NOMO-1 treated with dmso at 0.1 percent for 144 hours (cell line): Measurements from ENCODE around the gene TNPO2.
"Not testable (repeated sequence)": the region's sequence is repeated elsewhere in the genome, so short reads cannot be mapped to it uniquely, and the experiment has no call there.

Source experiments
- DNase-seq: peaks from one replicate; lab custom pipeline; 2025; ENCODE audit not compliant: unreplicated experiment; lab: John Stamatoyannopoulos, UW

TNPO2 gene

DNA sequence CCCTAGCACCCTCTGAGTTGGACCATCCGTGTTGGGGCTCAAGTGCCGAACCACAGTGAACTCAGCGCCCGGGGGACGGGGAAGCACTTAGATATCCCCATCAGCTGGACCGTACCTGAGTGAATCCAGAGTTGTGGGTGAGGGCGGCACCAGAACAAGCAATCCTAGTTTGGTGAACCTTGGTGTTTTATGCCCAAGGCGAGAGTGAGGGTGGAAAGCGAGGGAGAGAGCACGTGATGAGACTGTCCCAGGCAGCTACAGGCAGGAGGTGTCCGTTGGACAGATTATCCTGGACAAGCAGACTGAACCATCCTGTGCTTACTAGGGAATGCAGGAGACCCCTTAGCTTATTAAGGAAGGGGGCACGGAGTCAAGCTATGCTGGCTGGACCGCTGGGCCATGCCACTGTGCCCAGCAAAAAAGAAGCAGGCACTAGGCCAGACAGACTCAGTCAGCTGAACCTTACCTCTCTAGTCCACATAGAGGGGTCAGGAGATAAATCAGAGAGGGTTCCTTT is 14.2 kb upstream of the TNPO2 start:
- DNase-seq = no peak

DNA sequence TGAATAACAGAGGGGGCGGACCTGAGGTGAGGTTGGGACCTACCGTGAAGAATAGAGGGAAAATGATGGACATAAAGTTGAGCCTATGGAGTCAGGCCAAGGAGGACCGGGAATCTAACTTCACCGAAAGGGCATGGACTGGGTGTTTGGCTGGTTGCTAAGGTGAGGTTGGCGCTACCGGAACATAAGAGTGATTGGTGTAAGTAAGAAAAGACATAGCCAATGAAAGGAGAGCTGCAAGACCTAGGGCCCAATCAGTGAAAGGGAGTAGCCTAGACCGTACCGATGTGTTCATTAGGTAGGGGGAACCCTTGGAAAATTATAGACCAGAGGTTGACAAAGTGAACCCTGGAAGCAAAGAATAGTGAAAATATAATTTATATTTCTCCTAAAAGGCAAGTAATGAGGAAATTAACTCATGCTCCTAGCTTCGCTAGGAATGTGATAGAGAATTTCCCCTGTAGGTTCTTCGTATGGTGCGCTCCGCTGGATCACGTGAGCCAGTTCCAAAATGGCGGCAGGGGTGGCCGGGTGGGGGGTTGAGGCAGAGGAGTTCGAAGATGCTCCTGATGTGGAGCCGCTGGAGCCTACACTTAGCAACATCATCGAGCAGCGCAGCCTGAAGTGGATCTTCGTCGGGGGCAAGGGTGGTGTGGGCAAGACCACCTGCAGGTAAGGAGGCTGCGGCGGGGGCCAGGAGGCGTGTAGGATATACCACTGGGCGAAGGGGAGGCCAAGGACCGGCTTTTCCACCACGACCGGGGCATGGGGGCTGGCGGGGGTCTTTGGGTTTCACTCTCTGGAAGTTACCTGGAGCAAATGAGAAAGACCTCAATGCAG is 13.5 kb upstream of the TNPO2 start, which contains the start of gene GET3:
Gene GET3, plus strand, starts transcription at position 503 of the 840 bp plus-strand sequence. Its CDS starts 9 bp downstream, at position 512.
- peak; percentile 93 for DNase-seq

DNA sequence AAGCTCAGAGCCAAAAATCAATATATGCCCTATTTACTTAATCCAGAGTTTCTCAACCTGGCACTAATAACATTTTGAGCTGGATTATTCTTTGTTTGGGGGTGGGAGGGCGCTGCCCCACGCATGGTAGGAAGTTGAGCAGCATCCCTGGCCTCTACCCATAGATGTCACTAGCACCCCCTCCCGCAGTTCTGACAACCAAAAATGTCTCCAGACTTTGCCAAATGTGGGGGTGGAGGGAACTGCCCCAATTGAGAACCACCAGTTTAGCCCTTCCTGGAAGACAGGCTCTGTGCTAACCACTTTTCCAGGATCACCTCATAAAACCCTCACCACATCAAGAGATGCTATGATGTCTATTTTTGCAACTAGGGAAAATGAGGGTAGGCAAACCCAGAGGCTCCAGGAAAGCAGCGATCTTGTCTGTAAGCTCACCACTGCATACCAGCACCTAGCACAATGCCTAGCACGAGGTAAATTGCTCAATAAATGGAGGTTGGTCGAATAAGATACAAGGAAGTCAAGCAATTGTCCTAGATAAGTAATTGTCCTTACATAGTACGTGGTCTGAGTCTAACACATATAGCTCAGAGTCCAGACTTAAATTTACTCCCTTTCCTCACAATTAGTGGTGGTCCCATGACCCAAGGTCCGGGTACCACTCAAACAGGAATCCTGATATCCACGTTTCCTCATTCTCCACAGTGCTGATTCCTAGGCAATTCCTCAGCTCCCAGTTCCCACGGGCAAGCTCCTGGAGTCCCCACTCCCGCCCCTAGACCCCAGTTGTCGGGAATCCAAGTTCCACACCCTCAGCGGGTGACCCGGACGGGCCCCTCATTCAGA is 9.9 kb upstream of the TNPO2 start:
- no peak for DNase-seq

DNA sequence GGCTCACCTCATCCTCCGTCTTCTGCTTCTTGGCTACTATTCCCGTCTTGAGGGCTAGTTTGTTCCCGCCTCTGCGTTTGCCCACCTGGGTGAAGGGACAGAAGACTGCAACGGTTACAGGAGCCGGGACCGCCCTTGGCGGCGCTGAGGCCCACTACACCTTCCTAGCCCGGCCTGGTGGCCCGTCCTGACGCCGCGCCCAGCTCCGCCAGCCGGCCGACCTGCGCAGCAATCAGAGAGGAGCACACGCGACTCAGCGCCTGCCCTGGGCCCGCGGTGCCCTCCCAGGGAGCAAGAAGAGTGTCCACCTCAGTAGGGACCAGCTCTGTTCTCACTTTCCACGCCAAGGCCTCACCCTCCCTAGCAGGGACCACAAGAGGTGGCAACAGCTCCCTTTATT is 7.6 kb upstream of the TNPO2 start:
- DNase-seq = no peak

DNA sequence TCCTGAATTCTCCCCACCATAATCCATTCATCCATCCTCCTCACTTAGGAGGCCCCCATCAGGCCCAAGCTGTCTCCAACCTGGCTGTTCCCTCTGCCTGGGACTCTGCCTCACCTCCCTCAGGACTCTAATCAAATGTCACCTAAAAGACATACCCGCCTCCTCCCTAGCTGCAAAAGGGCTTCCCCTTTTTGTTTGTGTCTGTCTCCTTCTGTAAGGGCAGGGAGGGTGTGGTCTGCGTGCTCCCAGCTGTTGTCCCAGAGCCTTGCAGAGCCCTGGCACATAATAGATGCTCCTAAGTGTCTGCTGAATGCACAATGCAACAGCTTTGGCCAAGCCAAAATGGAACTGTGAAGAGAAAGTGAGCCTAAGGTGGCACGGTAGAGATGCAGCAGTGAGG is 6.3 kb upstream of the TNPO2 start:
- no peak for DNase-seq

DNA sequence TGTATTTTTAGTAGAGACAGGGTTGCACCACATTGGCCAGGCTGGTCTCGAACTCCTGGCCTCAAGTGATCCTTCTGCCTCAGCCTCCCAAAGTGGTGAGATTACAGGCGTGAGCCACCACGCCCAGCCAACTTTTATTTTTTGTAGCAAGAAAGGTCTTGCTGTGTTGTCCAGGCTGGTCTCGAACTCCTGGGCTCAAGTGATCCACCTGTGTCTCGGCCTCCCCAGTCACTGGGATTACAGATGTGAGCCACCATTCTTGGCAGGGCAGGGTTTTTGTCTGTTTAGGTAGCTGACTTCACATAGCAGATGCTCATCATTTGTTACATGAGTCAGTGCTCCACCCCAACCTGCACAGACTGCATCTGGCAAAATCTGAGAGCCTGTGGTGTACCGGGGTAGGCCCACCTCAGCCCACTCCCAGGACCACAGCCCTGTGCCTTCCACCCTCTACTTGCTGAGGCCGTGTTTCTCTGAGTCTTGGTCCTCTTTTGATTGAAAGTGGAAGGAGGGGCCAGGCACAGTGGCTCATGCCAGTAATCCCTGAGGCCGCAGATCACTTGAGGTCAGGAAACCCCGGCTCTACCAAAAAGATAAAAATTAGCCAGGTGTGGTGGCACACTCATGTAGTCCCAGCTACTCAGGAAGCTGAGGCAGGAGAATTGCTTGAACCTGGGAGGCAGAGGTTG is 4.2 kb upstream of the TNPO2 start:
- no peak for DNase-seq

DNA sequence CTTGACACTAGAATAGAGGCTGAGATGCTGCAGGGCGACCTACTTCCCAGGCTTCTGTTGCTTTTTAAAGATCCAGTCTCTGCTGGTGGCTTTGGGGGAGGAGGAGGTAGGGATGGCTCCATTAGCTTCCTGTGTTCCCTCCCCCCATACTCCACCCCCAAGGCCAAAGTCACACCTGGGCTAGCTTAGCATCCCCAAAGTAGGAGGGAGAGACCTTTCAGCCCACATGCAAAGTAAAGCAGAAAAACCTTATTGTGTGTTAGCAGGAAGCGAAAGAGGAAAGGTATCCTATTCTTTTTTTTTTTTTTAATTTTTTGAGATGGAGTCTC is 3.2 kb upstream of the TNPO2 start:
- DNase-seq = no peak

DNA sequence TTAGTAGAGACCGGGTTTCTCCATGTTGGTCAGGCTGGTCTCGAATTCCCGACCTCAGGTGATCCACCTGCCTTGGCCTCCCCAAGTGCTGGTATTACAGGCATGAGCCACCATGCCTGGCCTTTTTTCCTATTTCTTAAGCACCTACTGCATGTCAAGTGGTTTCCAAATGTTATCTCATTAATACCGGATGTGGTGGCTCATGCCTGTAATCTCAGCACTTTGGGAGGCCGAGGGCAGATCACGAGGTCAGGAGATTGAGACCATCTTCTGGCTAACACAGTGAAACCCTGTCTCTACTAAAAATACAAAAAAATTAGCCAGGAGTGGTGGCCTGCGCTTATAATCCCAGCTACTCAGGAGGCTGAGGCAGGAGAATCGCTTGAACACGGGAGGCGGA is 1.9 kb upstream of the TNPO2 start:
- not testable (repeated sequence) for DNase-seq

DNA sequence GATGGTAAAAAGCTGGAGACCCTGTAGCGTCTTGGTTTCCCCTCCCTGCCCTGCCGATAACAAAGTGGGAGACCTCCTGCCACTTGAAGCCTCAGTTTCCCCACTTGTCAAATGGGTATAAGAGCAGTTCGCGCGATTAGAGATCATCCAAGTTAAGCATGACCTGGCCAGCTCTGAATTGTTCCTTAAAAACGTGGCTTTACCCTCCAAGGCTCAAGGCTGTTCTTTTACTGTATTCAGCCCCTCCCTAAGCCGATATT is 421 bp downstream of the TNPO2 start:
- no peak for DNase-seq

DNA sequence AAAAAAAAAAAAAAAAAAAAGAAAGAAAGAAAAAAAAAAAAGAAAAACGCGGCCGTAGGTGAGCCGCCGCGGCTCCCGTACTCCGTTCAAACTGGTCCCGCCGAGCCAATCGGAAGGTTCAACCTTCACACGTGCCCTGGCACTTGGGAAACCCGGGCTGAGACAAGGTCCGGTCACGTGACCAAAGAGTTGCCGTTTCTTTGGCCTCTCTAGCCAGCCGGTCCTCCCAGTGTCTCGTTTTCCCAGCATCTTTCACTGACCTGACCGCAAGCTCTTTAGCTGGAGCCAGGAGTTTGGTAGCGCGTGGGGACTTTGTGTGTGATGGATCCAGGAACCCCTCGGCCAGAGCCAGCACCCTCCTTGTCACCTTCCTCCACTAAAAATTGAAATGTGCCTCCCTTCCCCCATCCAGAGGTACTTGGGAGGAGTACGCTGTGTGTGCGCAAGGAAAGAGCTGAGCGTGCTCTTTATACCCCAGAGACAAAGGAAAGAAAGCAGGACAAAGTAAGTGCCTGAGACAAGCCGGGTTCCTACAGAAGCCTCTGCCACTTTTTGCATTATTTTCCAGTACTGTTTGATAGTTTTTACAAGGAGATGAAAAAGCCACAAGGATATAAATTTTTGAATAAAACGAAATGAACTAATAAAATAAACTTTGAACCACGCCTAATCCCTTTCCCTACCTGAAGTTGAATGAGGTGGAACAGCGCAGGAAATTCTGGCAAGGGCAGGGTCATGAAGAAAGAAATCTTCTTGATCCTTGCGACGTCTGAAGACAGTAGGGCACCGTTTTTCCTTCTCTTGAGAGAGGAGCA is 959 bp downstream of the TNPO2 start:
- DNase-seq = peak; percentile 95

DNA sequence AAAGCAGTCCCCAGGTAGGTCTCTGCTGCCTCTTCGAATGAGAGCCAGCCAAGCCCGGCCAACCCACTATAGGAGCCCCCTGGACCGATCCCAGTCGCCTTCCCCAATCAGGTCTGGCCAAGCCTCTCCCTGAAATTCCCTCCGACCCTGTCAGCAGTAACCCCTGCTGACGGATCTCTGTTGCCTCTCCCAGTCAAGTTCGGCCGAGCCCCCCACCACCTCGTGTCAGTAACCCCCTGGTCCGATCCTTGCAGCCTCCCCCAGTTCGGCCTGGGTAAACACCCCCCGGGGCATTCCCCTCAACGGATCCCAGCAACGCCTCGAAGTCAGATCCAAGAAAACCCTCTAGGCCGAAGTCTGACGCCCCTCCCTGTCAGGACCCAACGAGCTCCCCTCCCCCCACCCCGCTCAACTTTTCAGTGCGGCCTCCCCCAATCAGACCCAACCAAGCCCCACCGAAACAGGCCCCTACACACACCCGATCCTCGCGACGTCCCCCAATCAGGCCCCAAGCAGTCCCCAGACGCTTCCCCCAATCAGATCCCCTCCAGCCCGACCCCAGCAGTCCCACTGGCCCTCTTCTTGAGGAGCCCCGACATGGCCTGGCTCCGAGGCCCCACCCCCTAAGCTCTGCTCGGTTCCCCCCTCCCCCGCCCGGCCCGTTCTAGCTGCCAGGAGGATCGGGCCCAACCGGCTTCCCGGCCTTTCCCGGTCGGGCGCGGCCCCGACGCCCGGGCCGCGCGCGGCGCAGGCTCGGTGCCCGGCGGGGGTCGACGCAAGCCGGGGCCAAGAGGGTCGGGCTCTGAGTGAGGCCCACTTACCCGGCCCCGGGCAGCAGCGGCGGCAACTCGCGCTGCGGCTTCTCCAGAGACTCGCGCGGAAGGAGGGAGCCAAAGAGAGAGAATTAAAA is 1.8 kb downstream of the TNPO2 start:
- peak; percentile 53 for DNase-seq

DNA sequence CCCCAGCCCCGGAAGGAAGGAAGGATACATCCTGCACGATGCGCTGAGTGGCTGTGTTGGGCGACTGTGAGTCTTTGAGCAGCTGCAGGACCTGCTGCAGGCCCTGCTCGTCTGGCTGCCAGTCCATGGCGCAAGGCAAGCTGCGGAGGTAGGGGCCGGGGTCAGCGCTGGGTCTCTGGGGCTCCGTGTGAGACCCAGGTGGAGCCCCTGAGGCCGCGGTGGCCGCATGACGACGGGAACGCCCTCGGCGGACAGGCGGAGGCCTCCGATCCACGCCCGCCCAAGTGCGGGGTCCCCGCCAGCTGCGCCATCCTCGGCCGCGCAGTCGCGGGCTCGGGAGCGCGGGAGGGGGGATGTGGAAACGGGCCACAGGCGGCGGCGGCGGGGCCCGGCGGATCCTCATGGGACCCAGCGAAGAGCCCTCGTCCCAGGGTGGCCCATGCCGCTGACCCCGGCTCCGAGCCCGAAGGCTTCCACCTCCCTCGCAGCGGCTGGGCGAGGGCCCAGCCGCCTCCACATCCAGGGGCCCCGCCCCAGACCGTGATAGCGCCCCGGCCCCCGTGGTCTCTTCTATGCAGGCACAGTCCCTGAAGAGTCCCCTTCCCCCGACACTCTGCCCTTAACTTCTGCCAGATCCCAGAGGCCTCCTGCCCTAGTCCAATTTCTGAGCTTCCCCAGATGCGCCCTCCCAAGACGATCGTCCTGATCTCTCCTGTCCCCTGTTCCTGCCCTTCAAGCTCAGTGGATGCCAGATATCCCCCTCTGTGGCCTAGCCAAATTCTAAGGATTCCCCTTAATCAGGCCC is 2.7 kb downstream of the TNPO2 start:
- DNase-seq = no peak

DNA sequence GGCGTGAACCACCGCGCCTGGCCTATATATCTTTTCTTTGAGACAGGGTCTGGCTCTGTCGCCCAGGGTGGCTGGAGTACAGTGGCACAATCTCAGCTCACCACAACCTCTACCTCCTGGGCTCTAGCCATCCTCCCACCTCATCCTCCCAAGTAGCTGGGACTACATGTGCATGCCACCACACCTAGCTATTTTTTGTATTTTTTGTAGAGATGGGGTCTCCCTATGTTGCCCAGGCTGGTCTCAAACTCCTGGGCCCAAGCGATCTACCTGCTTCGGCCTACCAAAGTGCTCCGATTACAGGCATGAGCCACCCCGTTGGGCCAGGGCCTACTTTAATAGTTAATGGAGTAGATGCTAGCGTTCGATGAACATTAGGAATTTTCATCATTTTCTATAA is 3.4 kb downstream of the TNPO2 start:
- DNase-seq = no peak

DNA sequence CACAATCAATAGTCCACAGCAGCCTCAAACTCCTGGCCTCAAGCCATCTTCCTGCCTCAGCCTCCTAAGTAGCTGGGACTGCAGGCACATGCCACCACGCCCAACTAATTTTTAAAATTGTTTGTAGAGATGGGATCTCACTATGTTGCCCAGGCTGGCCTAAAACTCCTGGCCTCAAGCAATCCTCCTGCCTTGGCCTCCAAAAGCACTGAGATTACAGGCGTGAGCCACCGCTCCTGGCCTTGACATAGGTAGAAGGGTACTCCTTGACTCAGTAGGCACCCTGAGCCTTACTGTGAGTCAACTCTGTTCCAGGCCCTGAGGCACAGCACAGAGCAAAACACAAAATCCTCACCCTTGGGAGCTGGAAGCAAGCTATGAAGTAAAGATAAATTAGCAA is 7.8 kb downstream of the TNPO2 start:
- DNase-seq = no peak

DNA sequence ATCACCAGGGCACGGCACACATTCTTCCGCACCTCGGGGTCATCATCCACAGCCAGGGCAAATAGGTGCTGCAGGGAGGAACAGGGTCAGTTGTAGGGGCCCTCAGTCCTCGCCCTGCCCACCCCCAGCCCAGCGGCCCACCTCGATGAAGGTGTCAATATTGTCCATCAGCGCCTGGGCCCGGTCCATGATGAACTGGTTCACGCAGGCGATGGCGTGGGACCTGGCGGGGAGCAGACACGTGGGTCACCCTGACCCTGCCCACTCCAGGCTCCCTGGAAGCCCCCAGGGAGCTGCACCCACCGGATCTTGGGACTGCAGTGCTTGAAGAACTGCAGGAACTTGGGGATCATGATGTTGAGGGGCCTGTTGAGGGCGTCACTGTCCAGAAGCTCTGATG is 8.6 kb downstream of the TNPO2 start:
- no peak for DNase-seq

DNA sequence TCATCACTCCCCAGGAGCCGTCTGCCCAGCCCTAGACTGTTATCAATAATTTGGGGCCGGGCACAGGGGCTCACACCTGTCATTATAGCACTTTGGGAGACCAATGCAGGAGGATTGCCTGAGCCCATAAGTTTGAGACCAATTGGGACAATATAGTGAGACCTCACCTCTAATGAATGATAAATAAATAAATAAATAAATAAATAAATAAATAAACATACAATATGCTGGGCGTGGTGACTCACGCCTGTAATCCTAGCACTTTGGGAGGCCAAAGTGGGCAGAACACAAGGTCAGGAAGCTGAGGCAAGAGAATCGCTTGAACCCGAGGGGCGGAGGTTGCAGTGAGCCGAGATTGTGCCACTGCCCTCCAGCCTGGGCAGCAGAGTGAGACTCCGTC is 10.4 kb downstream of the TNPO2 start:
- not testable (repeated sequence) for DNase-seq

DNA sequence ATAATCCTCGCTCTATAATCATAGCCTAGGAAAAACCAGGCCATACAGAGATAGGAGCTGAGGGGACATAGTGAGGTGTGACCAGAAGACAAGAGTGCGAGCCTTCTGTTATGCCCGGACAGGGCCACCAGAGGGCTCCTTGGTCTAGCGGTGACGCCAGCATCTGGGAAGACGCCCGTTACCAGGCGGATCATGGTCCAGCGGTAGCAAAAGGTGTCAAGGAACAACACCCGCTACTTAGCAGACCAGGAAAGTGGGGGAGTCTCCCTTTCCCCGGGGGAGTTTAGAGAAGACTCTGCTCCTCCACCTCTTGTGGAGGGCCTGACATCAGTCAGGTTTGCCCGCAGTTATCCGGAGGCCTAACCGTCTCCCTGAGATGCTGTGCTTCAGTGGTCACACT is 11.7 kb downstream of the TNPO2 start:
- not testable (repeated sequence) for DNase-seq

DNA sequence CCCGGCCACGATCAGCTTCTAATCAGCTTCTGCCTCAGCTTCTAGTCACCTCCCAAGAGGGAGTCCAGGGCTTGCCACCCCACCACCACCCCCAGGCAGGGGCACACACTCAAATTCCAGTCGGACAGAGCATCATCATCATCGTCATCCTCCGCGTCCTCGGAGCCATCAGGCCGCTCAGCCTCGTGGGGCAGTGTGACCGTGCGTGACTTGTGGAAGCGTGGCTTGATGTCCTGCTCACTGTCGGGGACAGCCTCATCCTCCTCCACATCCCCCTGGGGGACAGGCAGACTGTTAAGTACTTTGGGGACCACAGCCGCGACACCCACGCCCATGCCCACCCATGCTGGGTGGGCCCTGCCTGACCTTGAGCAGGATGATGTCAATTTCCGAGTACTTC is 12.5 kb downstream of the TNPO2 start:
- no peak for DNase-seq

DNA sequence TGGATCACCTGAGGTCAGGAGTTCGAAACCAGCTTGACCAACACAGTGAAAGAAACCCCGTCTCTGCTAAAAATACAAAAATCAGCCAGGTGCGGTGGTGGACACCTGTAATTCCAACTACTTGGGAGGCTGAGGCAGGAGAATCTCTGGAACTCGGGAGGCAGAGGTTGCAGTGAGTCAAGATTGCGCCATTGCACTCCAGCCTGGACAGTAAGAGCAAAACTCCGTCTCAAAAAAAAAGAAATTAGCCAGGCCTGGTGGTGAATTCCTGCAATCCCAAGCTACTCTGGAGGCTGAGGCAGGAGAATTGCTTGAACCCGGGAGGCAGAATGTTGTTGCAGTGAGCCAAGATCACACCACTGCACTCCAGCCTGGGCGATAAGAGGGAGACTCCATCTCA is 15.1 kb downstream of the TNPO2 start:
- no peak for DNase-seq
